ENCODE measurements around the gene VASH2. TPM values are rescaled to one million over a fixed set of nuclear protein-coding genes. Genes with fewer than 3 reads are reported as not detected.
"Not testable (repeated sequence)": the region's sequence is repeated elsewhere in the genome, so short reads cannot be mapped to it uniquely, and the experiment has no call there.

The VASH2 gene
- 1 to 10 TPM in 1 of 4 donors, under 1 TPM in 2, not detected in 1; 0.27 to 3.6 (median 0.30) TPM for polyA plus RNA-seq
- long read RNA-seq, donor 1 = 0 reads
- long read RNA-seq, donor 2 = 0 reads
- long read RNA-seq, donor 3 = 0 reads
- long read RNA-seq, donor 4 = 0 reads
- long read RNA-seq, donor 5 = 0 reads
- long read RNA-seq, donor 6 = 0 reads
- long read RNA-seq, donor 7 = 0 reads
- long read RNA-seq, donor 8 = 0 reads
- long read RNA-seq, donor 9 = 0 reads
- long read RNA-seq, donor 10, partial matches to known transcripts = 0 of 5 reads
- long read RNA-seq, donor 10, other reads (novel, unspliced or antisense) = 5 of 5 reads

DNA sequence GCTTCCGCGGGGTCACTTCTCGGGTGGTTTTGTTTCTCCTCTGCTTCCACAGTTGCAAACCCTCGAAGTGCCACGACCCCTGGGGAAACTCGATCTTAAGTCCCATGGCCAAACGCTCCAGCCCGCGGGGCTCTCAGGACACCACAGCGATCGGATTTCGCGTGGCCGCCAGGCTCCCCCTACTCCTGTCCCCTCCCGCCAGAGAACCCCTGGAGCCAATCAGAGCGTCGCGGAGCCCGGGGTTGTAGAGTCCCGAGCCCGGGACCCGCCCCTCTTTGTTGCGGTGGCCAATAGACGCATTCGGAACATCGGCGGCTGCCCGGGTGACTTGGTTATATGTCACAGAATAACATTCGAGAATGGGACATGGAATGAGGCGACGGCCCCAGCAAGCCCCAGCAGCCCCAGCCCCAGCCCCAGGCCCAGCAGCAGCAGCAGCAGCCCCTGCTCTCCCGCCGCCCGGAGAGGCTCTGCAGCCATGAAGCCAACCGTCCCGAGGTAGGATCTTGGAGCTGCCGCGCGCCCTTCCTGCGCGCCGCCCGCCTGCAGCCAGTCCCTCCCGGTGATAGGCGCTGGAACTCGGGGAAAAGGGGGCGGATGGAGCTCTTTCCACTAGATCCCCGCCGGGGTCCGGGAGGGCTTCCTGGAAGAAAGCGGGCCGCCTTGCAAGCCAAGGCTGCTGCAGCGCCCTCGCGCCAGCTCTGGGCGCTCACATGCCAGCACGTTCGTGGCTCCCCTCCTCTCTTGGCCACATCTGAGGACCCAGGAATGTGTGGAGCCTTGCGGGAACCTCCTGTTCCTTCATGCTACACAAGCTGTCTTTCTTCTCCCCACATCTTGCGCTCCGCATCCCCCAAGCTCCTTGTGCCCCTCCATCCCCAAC lies at the start of gene VASH2:
TSS of gene VASH2 (plus strand) at position 299 of the 883 bp plus-strand sequence. CDS start 1,002 bp downstream, outside the sequence.
- FAIRE-seq (no peak), DNase-seq (peak; percentile 71 to 84)
- H3K9me3 ChIP-seq (ENCODE audit: control insufficient read depth in 2 of 2, insufficient read depth in 1 of 2, low read depth in 1 of 2, low read length in 1 of 2) = no peaks in the 10 kb centered on the region
- peaks cover 0 to 26% (median 0%) of the 10 kb centered on the region in 3 donors for H3K27me3 ChIP-seq (ENCODE audit: control insufficient read depth in 3 of 3, insufficient read depth in 3 of 3, low read length in 3 of 3)
- 1 to 2% (median 1%) methylated on average over 51 to 61 of the region's 61 CpGs for WGBS, 3 donors
- H3K4me1 ChIP-seq (ENCODE audit: control insufficient read depth in 3 of 3, insufficient read depth in 2 of 3, low read depth in 1 of 3, low read length in 2 of 3) = peaks cover 0 to 7% (median 0%) of the 10 kb centered on the region in 3 donors
- H3K36me3 ChIP-seq (ENCODE audit: control insufficient read depth in 3 of 3, insufficient read depth in 2 of 3, low read depth in 1 of 3, low read length in 3 of 3) = peaks cover 0 to 2% (median 0%) of the 10 kb centered on the region in 3 donors
- H3K4me3 ChIP-seq (ENCODE audit: low read depth in 1 of 3, low read length in 3 of 3) = peak within 1 kb of the TSS; percentile 29 to 56 (median 44)
- H3K27ac ChIP-seq (ENCODE audit: low read depth in 1 of 3, low read length in 2 of 3) = peak within 1 kb of the TSS in 1 of 3 donors; percentile 58

DNA sequence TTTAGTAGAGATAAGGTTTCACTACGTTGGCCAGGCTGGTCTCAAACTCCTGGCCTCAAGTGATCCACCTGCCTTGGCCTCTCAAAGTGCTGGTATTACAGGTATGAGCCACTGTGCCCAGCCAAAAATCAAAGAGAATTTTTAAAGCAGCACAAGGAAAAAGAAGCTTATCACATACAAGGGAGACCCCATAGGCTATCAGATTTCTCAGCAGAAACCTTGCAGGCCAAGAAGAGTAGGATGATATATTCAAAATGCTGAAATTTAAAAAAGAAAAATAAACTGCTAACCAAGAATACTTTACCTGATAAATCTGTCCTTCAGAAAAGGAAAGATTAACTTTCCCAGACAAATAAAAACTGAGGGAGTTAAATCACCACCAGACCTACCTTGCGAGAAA lies 49.1 kb upstream of the VASH2 start:
- H3K27me3 ChIP-seq (ENCODE audit: control insufficient read depth in 3 of 3, insufficient read depth in 3 of 3, low read length in 3 of 3) = no peaks in the 10 kb centered on the region
- peaks cover 3 to 15% (median 10%) of the 10 kb centered on the region in 3 donors for H3K36me3 ChIP-seq (ENCODE audit: control insufficient read depth in 3 of 3, insufficient read depth in 2 of 3, low read depth in 1 of 3, low read length in 3 of 3)
- no peak for FAIRE-seq
- peaks cover 0 to 23% of the 10 kb centered on the region in 2 donors for H3K9me3 ChIP-seq (ENCODE audit: control insufficient read depth in 2 of 2, insufficient read depth in 1 of 2, low read depth in 1 of 2, low read length in 1 of 2)
- no peak overlapping the region for H3K27ac ChIP-seq (ENCODE audit: low read depth in 1 of 3, low read length in 2 of 3)
- no peak overlapping the region for H3K4me3 ChIP-seq (ENCODE audit: low read depth in 1 of 3, low read length in 3 of 3)
- no peak for DNase-seq
- 67 to 88% (median 88%) methylated on average over 2 of the region's 2 CpGs for WGBS, 3 donors
- no peaks in the 10 kb centered on the region for H3K4me1 ChIP-seq (ENCODE audit: control insufficient read depth in 3 of 3, insufficient read depth in 2 of 3, low read depth in 1 of 3, low read length in 2 of 3)

DNA sequence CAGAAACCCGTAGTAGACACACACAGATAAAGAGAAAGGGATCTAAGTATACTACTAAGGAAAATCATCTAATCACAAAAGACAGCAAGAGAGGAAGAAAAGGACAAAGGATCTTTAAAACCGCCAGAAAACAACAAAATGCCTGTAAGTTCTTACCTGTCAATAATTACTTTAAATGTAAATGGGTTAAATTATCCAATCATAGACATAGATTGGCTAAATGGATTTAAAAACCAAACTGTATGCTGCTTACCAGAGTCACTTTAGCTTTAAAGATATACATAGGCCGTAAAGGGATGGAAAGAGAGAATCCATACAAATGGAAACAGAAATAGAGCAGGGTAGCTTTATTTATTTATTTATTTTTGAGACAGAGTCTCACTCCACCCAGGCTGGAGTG lies 48.3 kb upstream of the VASH2 start:
- Histone ChIP-seq H3K27me3 (ENCODE audit: control insufficient read depth in 3 of 3, insufficient read depth in 3 of 3, low read length in 3 of 3) (no peaks in the 10 kb centered on the region), H3K36me3 (ENCODE audit: control insufficient read depth in 3 of 3, insufficient read depth in 2 of 3, low read depth in 1 of 3, low read length in 3 of 3) (peaks cover 2 to 15% (median 7%) of the 10 kb centered on the region in 3 donors), H3K27ac (ENCODE audit: low read depth in 1 of 3, low read length in 2 of 3) (no peak overlapping the region), H3K9me3 (ENCODE audit: control insufficient read depth in 2 of 2, insufficient read depth in 1 of 2, low read depth in 1 of 2, low read length in 1 of 2) (peaks cover 0 to 23% of the 10 kb centered on the region in 2 donors), H3K4me1 (ENCODE audit: control insufficient read depth in 3 of 3, insufficient read depth in 2 of 3, low read depth in 1 of 3, low read length in 2 of 3) (no peaks in the 10 kb centered on the region), H3K4me3 (ENCODE audit: low read depth in 1 of 3, low read length in 3 of 3) (no peak overlapping the region)
- FAIRE-seq (no peak), DNase-seq (no peak)
- WGBS, 3 donors = 80 to 100% (median 95%) methylated on average over 3 of the region's 3 CpGs

DNA sequence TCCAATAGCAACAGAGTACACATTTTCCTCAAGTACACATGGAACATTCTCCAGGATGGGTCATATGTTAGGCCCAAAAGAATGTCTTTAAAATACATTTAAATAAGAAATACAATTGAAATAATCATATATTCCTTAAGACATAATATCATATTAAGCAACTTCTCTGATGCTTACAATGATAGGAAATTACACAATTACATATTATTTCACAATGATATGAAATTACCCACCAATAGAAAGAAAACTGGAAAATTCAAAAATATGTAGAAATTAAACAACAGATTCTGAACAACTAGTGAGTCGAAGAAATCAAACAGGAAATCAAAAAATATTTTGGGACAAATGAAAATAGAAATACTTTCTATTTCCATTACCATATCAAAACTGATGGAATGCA lies 46.7 kb upstream of the VASH2 start:
- FAIRE-seq (no peak), DNase-seq (no peak)
- Histone ChIP-seq H3K27me3 (ENCODE audit: control insufficient read depth in 3 of 3, insufficient read depth in 3 of 3, low read length in 3 of 3) (no peaks in the 10 kb centered on the region), H3K4me1 (ENCODE audit: control insufficient read depth in 3 of 3, insufficient read depth in 2 of 3, low read depth in 1 of 3, low read length in 2 of 3) (no peaks in the 10 kb centered on the region), H3K36me3 (ENCODE audit: control insufficient read depth in 3 of 3, insufficient read depth in 2 of 3, low read depth in 1 of 3, low read length in 3 of 3) (peaks cover 0 to 7% (median 4%) of the 10 kb centered on the region in 3 donors), H3K9me3 (ENCODE audit: control insufficient read depth in 2 of 2, insufficient read depth in 1 of 2, low read depth in 1 of 2, low read length in 1 of 2) (peaks cover 0 to 23% of the 10 kb centered on the region in 2 donors), H3K27ac (ENCODE audit: low read depth in 1 of 3, low read length in 2 of 3) (no peak overlapping the region), H3K4me3 (ENCODE audit: low read depth in 1 of 3, low read length in 3 of 3) (no peak overlapping the region)
- WGBS, 3 donors = 97 to 98% (median 98%) methylated on average over 1 of the region's 1 CpG

- DNase-seq; H3K36me3 ChIP-seq (ENCODE audit: control insufficient read depth in 3 of 3, insufficient read depth in 2 of 3, low read depth in 1 of 3, low read length in 3 of 3); H3K27me3 ChIP-seq (ENCODE audit: control insufficient read depth in 3 of 3, insufficient read depth in 3 of 3, low read length in 3 of 3); H3K9me3 ChIP-seq (ENCODE audit: control insufficient read depth in 2 of 2, insufficient read depth in 1 of 2, low read depth in 1 of 2, low read length in 1 of 2); H3K27ac ChIP-seq (ENCODE audit: low read depth in 1 of 3, low read length in 2 of 3); H3K4me3 ChIP-seq (ENCODE audit: low read depth in 1 of 3, low read length in 3 of 3); H3K4me1 ChIP-seq (ENCODE audit: control insufficient read depth in 3 of 3, insufficient read depth in 2 of 3, low read depth in 1 of 3, low read length in 2 of 3); FAIRE-seq: not testable (repeated sequence)
- 77 to 84% (median 78%) methylated on average over 12 of the region's 12 CpGs for WGBS, 3 donors
Measured at GRCh38 chr1:212908071-212908470, 42.3 kb upstream of the VASH2 start.

DNA sequence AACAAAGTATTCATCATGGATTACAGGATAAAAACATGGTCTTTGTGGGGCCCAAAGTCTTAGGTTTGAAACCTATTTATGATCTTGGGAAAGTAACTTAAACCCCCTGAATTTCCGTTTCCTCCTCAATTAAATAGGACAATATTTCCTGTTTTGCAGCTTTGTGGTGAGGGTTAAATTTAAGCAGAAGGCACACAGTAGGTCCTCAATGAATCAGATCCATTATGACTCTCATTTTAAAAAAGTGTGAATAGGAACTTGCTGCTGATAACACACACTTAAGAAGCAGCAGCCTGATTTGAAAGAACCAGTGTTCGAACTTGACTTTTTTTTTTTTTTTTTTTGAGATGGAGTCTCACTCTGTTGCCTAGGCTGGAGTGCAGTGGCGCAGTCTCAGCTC lies 41.4 kb upstream of the VASH2 start:
- H3K4me1 ChIP-seq (ENCODE audit: control insufficient read depth in 3 of 3, insufficient read depth in 2 of 3, low read depth in 1 of 3, low read length in 2 of 3) = no peaks in the 10 kb centered on the region
- H3K27me3 ChIP-seq (ENCODE audit: control insufficient read depth in 3 of 3, insufficient read depth in 3 of 3, low read length in 3 of 3) = no peaks in the 10 kb centered on the region
- DNase-seq (no peak), FAIRE-seq (no peak)
- no peak overlapping the region for H3K27ac ChIP-seq (ENCODE audit: low read depth in 1 of 3, low read length in 2 of 3)
- H3K4me3 ChIP-seq (ENCODE audit: low read depth in 1 of 3, low read length in 3 of 3) = no peak overlapping the region
- 86 to 90% (median 89%) methylated on average over 2 of the region's 3 CpGs for WGBS, 3 donors
- no peaks in the 10 kb centered on the region for H3K9me3 ChIP-seq (ENCODE audit: control insufficient read depth in 2 of 2, insufficient read depth in 1 of 2, low read depth in 1 of 2, low read length in 1 of 2)
- H3K36me3 ChIP-seq (ENCODE audit: control insufficient read depth in 3 of 3, insufficient read depth in 2 of 3, low read depth in 1 of 3, low read length in 3 of 3) = no peaks in the 10 kb centered on the region

- Histone ChIP-seq H3K4me1 (ENCODE audit: control insufficient read depth in 3 of 3, insufficient read depth in 2 of 3, low read depth in 1 of 3, low read length in 2 of 3) (no peaks in the 10 kb centered on the region), H3K36me3 (ENCODE audit: control insufficient read depth in 3 of 3, insufficient read depth in 2 of 3, low read depth in 1 of 3, low read length in 3 of 3) (no peaks in the 10 kb centered on the region), H3K9me3 (ENCODE audit: control insufficient read depth in 2 of 2, insufficient read depth in 1 of 2, low read depth in 1 of 2, low read length in 1 of 2) (no peaks in the 10 kb centered on the region), H3K27me3 (ENCODE audit: control insufficient read depth in 3 of 3, insufficient read depth in 3 of 3, low read length in 3 of 3) (no peaks in the 10 kb centered on the region), H3K27ac (ENCODE audit: low read depth in 1 of 3, low read length in 2 of 3) (no peak overlapping the region), H3K4me3 (ENCODE audit: low read depth in 1 of 3, low read length in 3 of 3) (no peak overlapping the region)
- DNase-seq = no peak
- no peak for FAIRE-seq
- WGBS, 3 donors = 98 to 99% (median 98%) methylated on average over 3 of the region's 3 CpGs
Measured at GRCh38 chr1:212909652-212910063, 40.7 kb upstream of the VASH2 start.

DNA sequence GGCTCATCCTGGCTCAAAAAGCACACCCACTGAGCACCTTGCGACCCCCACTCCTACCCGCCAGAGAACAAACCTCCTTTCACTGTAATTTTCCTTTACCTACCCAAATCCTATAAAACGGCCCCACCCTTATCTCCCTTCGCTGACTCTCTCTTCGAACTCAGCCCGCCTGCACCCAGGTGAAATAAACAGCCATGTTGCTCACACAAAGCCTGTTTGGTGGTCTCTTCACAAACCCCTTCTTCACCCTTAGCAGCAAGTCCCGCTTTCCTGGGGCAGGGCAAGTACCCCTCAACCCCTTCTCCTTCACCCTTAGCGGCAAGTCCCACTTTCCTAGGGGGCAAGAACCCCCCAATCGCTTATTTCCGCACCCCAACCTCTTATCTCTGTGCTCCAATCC lies 40.1 kb upstream of the VASH2 start:
- not testable (repeated sequence) for H3K36me3 ChIP-seq (ENCODE audit: control insufficient read depth in 3 of 3, insufficient read depth in 2 of 3, low read depth in 1 of 3, low read length in 3 of 3); H3K4me1 ChIP-seq (ENCODE audit: control insufficient read depth in 3 of 3, insufficient read depth in 2 of 3, low read depth in 1 of 3, low read length in 2 of 3); FAIRE-seq; H3K4me3 ChIP-seq (ENCODE audit: low read depth in 1 of 3, low read length in 3 of 3); H3K9me3 ChIP-seq (ENCODE audit: control insufficient read depth in 2 of 2, insufficient read depth in 1 of 2, low read depth in 1 of 2, low read length in 1 of 2); DNase-seq; H3K27ac ChIP-seq (ENCODE audit: low read depth in 1 of 3, low read length in 2 of 3); H3K27me3 ChIP-seq (ENCODE audit: control insufficient read depth in 3 of 3, insufficient read depth in 3 of 3, low read length in 3 of 3)
- WGBS, 3 donors = 80 to 86% (median 82%) methylated on average over 8 of the region's 10 CpGs

All from small intestine (tissue), 16 donors.